Tibial nerve (tissue), 4 donors: ENCODE results near the gene TRNAU1AP.
"Not testable (repeated sequence)": the region's sequence is repeated elsewhere in the genome, so short reads cannot be mapped to it uniquely, and the experiment has no call there.

Experiments
- EP300 ChIP-seq, 2 donors: sonication (generic); formaldehyde crosslinking; IDR thresholded peaks; one replicate each; pipeline ENCODE4 v1.6.1; 2017; ENCODE audit warnings: antibody characterized with exemption in 2 of 2, mild to moderate bottlenecking in 1 of 2
- POLR2A ChIP-seq, 2 donors: fragments of 450-650 bp; IDR thresholded peaks; one replicate each; pipeline ENCODE4 v1.6.1; 2017; ENCODE audit warnings: antibody characterized with exemption in 2 of 2, mild to moderate bottlenecking in 2 of 2, moderate library complexity in 2 of 2
- TF ChIP-seq, protein P1 (sequence below), 5 experiments: fragments of 200-600 bp in 3 of 5; fragments of 450-650 bp in 2 of 5; sonication (generic) in 3 of 5; IDR thresholded peaks; one replicate each; pipeline ENCODE4 v1.5.1; 2016 to 2019; ENCODE audit warnings: antibody characterized with exemption in 5 of 5, mild to moderate bottlenecking in 3 of 5, moderate library complexity in 2 of 5

DNA sequence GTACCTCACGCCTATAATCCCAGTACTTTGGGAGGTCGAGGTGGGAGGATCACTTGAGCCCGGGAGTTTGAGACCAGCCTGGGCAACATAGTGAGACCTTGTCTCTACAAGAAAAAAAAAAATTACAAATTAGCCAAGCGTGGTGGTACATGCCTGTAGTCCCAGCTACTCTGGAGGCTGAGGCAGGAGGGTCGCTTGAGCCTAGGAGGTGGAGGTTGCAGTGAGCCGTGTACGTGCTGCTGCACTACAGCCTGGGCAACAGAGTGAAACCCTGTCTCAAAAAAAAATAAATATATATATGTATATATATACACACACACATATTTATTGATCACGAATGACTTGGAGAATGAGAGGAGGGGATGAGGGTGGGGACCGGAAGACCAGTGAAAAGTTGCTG, 30.3 kb upstream of the TRNAU1AP start:
- TF ChIP-seq POLR2A, EP300 (IDR thresholded peaks at IDR 0.05): not testable (repeated sequence)
- TF ChIP-seq, protein P1, sequence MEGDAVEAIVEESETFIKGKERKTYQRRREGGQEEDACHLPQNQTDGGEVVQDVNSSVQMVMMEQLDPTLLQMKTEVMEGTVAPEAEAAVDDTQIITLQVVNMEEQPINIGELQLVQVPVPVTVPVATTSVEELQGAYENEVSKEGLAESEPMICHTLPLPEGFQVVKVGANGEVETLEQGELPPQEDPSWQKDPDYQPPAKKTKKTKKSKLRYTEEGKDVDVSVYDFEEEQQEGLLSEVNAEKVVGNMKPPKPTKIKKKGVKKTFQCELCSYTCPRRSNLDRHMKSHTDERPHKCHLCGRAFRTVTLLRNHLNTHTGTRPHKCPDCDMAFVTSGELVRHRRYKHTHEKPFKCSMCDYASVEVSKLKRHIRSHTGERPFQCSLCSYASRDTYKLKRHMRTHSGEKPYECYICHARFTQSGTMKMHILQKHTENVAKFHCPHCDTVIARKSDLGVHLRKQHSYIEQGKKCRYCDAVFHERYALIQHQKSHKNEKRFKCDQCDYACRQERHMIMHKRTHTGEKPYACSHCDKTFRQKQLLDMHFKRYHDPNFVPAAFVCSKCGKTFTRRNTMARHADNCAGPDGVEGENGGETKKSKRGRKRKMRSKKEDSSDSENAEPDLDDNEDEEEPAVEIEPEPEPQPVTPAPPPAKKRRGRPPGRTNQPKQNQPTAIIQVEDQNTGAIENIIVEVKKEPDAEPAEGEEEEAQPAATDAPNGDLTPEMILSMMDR (IDR thresholded peaks at IDR 0.05) = not testable (repeated sequence)
